Measurements from ENCODE around the gene RSPO3.

RSPO3 gene

GRCh38 chr6:127164036-127164435, 45.6 kb downstream of the RSPO3 start:
- DNase-seq, result no peak

GRCh38 chr6:127164565-127164964, 46.1 kb downstream of the RSPO3 start:
- DNase-seq, result no peak

GRCh38 chr6:127173156-127173940, 54.9 kb downstream of the RSPO3 start:
- DNase-seq, result no peak

GRCh38 chr6:127176146-127176545, 57.7 kb downstream of the RSPO3 start:
- DNase-seq, result no peak

GRCh38 chr6:127177030-127177922, 58.8 kb downstream of the RSPO3 start:
- DNase-seq, result no peak

GRCh38 chr6:127177923-127178231, 59.4 kb downstream of the RSPO3 start:
- no peak for DNase-seq

- DNase-seq, result no peak
Observed at GRCh38 chr6:127178746-127179145, 60.3 kb downstream of the RSPO3 start.

GRCh38 chr6:127180426-127180825, 62.0 kb downstream of the RSPO3 start:
- DNase-seq, result no peak

- DNase-seq, result no peak
Observed at GRCh38 chr6:127182501-127182900, 64.0 kb downstream of the RSPO3 start.

GRCh38 chr6:127185437-127185995, 67.0 kb downstream of the RSPO3 start:
- DNase-seq, result no peak

- DNase-seq, result no peak
Observed at GRCh38 chr6:127186889-127187288, 68.4 kb downstream of the RSPO3 start.

GRCh38 chr6:127188744-127189143, 70.3 kb downstream of the RSPO3 start:
- DNase-seq, result no peak

- no peak for DNase-seq
Observed at GRCh38 chr6:127190552-127190951, 72.1 kb downstream of the RSPO3 start.

GRCh38 chr6:127191716-127192115, 73.2 kb downstream of the RSPO3 start:
- DNase-seq, result no peak

GRCh38 chr6:127192911-127193541, 74.6 kb downstream of the RSPO3 start:
- no peak for DNase-seq

GRCh38 chr6:127195833-127196232, 77.4 kb downstream of the RSPO3 start:
- DNase-seq, result no peak

- no peak for DNase-seq
Observed at GRCh38 chr6:127198549-127198948, 80.1 kb downstream of the RSPO3 start.

GRCh38 chr6:127199470-127199869, 81.0 kb downstream of the RSPO3 start:
- no peak for DNase-seq

GRCh38 chr6:127200114-127200513, 81.6 kb downstream of the RSPO3 start:
- no peak for DNase-seq

GRCh38 chr6:127201321-127201720, 82.8 kb downstream of the RSPO3 start:
- no peak for DNase-seq

- no peak for DNase-seq
Observed at GRCh38 chr6:127202676-127203075, 84.2 kb downstream of the RSPO3 start.

- no peak for DNase-seq
Observed at GRCh38 chr6:127204281-127204680, 85.8 kb downstream of the RSPO3 start.

- no peak for DNase-seq
Observed at GRCh38 chr6:127205036-127205435, 86.6 kb downstream of the RSPO3 start.
